ENCODE data around the gene PUS3.

The PUS3 gene

DNA sequence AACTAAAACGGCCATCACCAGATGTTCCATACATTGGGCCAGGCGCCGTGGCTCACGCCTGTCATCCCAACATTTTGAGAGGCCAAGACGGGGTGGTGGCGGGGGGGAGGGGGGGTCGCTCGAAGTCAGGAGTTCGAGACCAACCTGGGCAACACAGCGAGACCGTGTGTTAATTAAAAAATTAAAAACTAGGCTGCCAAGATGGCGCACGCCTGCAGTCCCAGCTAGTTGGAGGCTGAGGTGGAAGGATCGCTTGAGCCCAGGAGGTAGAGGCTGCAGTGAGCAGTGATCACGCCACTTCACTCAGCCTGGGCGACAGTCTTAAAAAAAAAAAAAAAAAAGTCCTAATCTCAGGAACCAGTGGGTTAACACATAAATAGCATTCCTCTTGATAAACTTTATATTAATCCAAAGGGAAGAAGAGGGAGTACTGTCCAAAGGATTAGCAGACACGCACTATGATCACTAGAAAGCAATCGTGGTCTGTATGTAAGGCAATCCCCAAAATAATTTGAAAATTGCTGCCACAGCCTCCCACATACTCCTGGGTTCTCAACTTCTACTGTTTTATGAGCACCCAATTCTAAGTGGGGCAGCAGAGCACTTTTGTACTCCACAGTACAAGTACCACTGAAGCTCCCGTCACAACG lies 604 bp downstream of the PUS3 start:
- peak overlapping the region; percentile 90 for H3K4me3 ChIP-seq (replicated peaks; ENCODE audit: low read depth, low read length)
- DNase-seq (ENCODE audit: extremely low read depth, low read depth): no peak
- no peak for TF ChIP-seq CTCF (IDR thresholded peaks at IDR 0.05; ENCODE audit: low read depth, low read length, missing control alignments)

- DNase-seq (ENCODE audit: extremely low read depth, low read depth): no peak
- H3K4me3 ChIP-seq (replicated peaks; ENCODE audit: low read depth, low read length): peak overlapping the region; percentile 90
- TF ChIP-seq CTCF (IDR thresholded peaks at IDR 0.05; ENCODE audit: low read depth, low read length, missing control alignments): no peak
These were observed 1.1 kb downstream of the PUS3 start for GRCh38 chr11:125901872-125902271.

DNA sequence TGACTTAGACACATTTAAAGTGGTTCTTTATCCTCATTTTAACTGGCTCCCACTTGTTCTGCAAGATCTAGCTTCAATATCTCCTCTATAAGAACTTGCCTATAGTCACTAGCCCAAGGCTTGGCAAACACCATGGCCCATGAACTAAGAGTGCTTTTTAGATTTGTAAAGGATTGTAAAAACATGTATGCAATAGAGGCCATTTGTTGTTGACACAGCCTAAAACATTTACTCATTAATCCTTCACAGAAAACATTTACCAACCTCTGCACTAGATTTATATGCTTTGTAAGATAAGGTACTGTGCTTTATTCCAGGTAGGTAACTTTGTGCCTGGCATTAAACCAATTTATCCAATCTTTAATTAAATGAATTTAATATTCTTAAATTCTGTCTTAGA lies 10.0 kb downstream of the PUS3 start:
- no peak for DNase-seq (ENCODE audit: extremely low read depth, low read depth)
- TF ChIP-seq CTCF (IDR thresholded peaks at IDR 0.05; ENCODE audit: low read depth, low read length, missing control alignments): no peak
- no peak overlapping the region for H3K4me3 ChIP-seq (replicated peaks; ENCODE audit: low read depth, low read length)

DNA sequence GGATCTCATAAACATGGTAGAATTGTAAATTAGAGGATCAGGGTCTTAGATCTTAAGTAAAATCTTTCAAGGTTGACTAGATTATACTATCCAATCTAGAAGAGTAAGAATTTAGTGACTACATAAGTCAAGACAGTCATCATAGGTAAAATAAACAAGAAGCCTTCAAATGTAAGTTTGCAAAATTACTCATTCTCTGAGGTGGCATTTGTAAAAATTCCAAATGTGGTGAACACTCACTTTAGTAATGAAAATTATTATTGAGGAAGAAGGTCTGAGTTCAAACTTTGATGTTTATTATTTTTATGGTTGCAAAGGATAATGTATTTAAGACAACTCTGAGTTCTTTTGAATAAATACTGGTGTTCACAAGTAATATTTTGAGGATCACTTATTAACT lies 10.9 kb downstream of the PUS3 start:
- DNase-seq (ENCODE audit: extremely low read depth, low read depth): no peak
- TF ChIP-seq CTCF (IDR thresholded peaks at IDR 0.05; ENCODE audit: low read depth, low read length, missing control alignments): no peak
- no peak overlapping the region for H3K4me3 ChIP-seq (replicated peaks; ENCODE audit: low read depth, low read length)

- H3K4me3 ChIP-seq (replicated peaks; ENCODE audit: low read depth, low read length): no peak overlapping the region
- DNase-seq (ENCODE audit: extremely low read depth, low read depth): no peak
- no peak for TF ChIP-seq CTCF (IDR thresholded peaks at IDR 0.05; ENCODE audit: low read depth, low read length, missing control alignments)
These were observed 12.4 kb downstream of the PUS3 start for GRCh38 chr11:125890447-125891100.

GRCh38 chr11:125887373-125888324 lies 15.4 kb downstream of the PUS3 start, which contains the start of gene HYLS1:
Gene HYLS1, plus strand, starts transcription at chr11:125887668. Its CDS starts 11,701 bp downstream, at chr11:125899369.
- H3K4me3 ChIP-seq (replicated peaks; ENCODE audit: low read depth, low read length): peak within 1 kb of the TSS; percentile 72
- DNase-seq (ENCODE audit: extremely low read depth, low read depth): peak; percentile 82
- no peak for TF ChIP-seq CTCF (IDR thresholded peaks at IDR 0.05; ENCODE audit: low read depth, low read length, missing control alignments)

Measured in HFF-Myc (cell line).